Endothelial cell of hepatic sinusoid (primary cell): ENCODE data around the gene HOXB3.

ENCODE experiments used
- in situ Hi-C: cut with HindIII; loops from 2 replicates; pipeline ENCODE4 v1.10.0; 2017; ENCODE audit warnings: low sequenced_read_pairs

HOXB3 gene

DNA sequence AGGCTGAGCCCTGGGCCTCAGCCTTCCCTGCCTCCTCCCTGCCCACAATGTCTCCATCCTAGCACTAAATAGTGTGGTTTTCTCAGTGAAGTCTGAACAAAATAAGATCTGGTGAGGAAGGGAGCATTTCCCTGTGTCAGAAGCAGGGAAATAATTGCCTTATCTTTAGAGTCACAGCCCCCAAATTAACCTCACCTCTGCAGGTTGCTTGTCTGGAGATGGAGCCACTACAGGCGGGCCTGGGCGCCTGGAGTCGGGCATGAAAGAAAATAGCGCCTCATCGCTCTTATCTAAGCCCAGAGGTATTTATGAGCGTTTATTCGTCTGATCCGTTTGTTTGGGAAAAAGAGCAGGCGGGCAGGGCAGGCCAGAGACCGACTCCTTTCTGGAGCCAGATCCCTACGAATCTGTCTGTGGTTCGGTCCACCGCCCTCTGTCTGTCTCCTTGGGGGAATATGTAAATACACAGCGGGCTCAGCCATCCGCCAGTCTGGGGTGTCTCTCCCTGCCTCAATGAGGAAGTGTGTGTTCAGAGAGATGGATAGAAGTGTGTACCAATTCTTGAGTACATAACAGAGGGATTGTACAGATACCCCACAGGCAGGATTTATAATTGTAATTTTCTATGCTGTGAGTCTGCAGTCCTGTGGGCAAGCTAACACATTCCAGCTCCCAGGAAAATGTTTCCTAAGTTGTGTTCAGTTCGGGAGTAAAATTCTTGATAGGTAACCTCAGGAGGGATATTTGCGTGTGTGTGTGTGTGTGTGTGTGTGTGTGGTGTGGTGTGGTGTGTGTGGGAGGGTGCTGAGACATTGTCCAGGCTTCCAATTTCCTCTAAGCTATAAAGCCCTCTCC lies 10.4 kb upstream of the HOXB3 start:
- in situ Hi-C loops, result no loop called here

DNA sequence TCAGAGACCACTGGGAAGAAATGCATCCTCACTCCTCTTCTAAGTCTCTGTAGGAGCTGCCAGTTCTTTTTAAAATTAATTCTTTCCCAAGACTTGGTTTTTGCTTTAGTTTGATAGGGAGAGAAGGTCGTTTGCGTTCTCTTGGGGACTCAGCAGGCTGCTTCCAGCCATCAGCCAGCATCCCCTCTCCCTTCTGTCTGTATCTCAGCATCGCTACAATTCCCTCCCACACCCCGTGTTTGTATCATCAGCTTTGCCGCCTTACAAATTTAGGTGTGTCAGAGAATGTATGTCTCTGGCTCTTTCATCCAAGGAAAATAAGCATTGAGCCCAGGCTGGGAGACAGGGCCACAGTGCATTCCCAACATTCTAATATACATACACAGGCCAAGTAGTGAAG lies 9.3 kb upstream of the HOXB3 start:
- in situ Hi-C loops, result no loop called here

DNA sequence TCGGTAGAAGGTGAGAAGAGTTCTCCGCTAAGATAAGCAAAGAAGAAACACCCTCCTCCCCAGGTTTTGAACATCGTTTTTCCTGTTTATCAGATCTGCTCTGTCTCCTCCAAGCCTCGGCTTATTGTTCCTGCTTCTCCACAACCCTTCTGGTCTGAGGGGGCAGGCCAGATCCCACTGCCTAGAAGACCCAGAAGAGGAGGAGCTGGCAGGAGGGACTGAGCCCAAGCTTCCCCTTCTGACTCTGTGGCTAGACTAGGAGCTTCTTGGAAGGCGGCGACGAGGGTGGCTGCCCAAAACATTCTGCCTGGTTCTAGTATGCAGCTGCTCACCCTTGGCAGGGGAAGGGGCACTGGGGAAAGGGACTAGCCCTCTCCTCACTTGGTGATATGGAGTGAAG lies 8.7 kb upstream of the HOXB3 start:
- in situ Hi-C loops, result no loop called here

DNA sequence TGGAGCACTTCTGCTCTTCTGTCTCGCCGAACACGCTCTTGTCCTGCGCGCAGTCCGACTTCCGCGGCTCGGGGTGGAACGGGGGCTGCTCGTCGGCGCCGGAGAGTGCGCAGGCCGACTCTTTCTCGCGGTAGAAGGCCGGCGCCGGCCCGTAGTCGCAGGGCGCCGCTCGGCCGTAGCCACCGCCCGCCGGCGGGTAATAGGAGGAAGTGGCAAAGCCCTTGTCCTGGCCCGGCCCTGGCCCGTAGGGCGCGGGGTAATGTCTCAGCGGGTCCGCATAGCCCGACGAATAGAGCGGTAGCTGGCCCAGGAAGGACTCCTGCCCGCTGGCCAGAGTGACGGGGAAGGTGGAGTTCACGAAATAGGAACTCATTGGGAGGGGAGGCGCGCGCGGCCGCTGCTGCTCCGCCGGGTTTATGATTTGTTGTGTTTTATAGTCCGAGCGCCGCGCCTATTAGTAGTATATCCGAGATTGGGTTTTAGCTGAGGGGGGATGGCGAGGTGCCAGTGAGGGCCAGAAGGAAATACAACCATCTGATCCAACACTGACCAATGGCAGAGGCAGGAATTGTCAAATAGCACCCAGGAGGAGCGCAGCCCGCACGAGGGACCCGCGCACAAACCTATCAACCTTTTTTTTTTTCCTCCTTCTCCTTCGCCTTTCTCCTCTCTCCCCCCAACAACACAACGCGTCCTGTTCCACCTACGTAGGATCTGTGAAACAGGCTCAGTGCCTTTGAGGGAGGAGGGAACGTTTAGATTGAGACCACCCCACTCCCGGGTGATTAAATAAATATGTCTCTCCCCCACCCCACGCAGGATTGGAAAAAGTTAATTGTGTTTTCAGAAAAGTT lies 8.0 kb upstream of the HOXB3 start:
- in situ Hi-C loops, result no loop called here

DNA sequence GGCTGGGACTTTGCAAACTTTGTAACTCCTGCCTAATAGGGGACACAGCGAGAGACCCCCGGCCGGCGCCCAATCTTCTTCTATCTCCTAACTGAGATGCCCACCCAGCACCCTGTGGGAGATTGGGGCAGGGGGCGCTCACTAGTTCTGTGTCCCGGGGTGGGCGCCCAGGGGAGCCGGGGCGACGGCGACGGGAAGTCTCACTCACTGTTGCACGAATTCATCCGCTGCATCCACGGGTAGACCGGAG lies 7.4 kb upstream of the HOXB3 start:
- in situ Hi-C loops, result no loop called here

DNA sequence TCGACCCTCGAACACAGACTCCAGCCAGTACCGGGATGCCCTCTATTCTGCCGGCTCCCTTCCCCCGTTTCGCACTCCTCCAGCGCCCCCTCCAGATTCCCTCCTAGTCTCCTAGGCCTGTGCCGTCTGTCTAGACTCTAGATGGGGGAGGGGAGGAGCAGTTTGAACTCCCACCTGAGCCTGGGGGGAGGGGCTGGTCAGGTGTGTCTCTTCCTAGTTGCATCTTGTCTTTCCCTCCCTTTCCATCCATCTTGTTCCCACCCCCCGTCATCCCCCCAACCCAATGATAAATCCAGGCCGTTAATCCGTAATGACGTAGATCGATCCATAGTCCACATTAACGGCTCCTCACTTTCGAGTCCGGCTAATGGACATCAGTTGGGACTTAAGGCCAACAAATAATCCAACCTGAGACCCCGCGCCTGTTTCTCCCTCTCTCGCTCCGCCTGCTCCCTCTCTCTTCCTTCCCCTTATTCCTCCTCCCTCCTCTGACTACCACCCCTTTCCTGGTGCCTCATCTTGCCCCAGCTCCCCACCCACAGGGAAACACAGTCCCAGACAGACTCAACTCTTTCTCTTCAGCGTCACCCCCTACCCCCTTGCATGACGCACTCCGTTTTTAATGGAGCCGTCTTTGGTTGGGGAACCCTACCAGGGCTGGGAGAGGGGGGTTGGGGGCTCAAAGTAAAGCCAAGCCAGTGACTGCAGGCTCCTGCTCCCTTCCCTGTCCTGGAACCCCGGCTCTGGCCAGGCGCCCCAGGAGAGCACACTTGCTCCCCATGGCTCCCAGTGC lies 6.9 kb upstream of the HOXB3 start:
- in situ Hi-C loops, result no loop called here

DNA sequence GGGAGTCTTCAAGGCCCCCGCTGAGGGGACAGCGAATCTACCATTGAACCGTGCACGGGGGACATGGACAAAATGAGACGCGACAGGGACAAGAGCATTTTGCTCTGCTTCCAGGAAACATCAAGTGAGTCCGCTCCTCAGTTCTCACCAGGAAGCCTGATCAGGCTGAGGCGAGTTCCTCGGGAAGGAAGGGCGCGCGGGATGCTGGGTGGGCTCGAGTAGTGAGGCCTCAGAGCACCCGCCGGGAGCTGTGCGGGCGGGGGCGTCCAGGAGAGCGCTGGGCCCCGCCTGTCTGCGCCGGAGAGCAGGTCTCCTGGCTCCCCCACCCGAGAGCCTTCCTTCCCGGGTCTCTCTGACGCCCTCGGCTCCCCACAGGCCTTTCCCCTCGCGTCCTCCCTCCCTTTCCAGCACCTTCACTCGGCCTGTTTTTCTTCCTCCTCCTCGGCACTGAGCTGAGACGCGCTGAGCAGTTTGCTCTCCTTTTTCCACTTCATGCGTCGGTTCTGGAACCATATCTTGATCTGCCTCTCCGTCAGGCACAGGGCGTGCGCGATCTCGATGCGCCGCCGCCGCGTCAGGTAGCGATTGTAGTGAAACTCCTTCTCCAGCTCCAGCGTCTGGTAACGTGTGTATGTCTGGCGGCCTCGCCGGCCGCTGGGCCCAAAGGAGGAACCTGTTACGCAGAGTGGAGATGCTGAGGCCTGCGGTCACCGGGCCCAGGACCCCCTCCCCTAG lies 6.1 kb upstream of the HOXB3 start:
- in situ Hi-C loops, result no loop called here

DNA sequence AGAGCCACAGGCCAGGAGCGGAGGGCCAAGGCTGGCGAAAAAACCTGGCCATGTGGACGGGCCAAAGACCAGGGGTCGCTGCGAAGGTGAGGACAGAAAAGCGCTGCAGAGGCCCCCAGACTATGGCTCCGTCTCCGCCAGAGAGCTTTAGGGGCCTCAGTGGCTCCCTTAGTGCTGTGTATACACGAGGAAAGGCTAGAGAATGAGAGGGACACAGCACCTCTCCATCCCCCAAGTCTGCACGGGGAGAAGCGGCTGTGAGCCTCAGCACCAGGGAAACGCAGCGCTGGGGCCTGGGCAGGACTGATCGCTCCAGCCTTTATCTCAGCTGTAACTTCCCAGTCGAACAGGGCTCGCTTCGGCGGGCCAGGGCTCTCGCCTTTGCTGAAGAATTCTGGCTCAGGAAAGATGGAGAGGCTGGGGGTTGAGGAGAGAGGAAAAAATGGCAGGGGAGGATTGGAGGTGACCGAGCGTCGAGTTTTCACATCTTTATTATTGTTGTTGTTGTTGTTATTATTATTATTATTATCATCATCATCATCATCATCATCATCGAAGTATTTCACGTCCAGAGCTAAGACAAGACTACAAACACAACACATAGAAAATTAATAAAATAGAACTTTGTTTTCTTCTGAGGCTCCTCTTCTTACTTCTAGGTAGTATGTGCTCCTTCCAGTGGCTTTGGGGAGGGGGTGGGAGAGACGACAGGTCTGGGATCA lies 5.4 kb upstream of the HOXB3 start:
- in situ Hi-C loops, result no loop called here

DNA sequence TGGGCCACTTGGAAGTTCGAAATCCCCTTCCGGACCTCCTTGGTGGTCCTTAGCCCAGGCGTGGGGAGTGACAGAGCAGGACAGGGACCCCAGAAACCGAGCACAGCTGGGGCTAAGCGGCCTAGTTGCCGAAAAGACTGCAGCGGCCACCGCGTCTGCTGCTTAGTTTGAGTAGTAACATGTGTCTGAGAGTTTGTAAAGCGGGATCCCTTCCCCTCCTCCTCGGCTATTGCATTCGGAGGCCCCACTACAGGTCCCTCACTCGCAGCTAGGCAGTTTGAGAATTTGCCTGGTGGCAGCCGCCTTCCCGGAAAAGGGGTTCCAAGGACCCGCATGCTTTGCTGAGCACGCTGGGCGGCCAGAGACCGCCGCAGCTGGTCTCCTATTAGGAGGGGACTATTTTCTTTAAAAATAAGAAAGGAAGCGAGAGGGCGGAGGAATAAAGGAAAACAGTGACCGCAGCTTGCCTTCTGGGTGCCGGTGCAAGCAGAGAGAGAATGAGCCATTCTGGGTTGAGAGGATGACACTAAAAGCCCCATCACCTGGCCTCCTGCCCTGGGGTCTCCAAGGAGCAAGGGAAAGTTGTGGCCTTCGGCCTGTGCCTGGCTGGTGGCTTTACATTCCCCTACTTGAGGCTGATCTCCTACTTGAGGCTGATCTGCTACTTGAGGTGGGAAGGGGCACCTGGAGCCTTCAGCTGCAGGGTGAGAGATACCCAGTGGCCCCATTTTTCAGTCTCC lies 4.7 kb upstream of the HOXB3 start:
- in situ Hi-C loops, result no loop called here

DNA sequence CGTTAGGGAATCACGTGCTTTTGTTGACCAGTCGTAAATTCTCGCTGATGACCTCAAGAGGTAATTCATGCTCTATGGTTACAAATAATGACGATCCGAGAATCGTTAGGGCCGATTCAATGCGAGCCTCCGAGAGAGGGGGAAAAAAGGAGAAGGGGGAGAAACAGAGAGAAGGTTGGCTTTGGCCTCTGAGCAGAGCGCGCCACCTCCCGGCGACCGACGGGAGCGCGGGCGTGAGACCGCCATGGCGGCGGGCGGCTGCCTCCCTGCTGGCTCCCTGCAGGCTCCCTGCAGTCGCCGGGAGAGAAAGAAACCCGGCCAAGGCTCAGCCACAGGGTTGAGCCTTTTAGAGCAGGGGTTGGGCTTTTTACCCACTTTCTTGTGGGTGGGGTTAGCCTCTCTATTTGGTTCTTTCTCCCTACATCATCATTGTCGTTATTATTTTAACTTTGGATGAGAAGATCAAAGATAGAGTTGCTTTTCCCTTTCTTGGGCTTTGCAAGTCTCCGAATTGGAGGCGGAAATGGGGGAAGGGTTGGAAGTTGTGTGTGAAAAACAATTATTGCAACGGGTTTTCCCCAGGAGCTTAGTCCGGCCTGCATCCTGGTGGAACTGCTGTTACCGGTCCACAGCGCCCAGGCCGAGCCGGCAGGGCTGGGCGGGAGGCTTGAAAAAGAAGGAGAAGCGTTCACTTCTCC lies 3.9 kb upstream of the HOXB3 start:
- in situ Hi-C loops, result no loop called here

DNA sequence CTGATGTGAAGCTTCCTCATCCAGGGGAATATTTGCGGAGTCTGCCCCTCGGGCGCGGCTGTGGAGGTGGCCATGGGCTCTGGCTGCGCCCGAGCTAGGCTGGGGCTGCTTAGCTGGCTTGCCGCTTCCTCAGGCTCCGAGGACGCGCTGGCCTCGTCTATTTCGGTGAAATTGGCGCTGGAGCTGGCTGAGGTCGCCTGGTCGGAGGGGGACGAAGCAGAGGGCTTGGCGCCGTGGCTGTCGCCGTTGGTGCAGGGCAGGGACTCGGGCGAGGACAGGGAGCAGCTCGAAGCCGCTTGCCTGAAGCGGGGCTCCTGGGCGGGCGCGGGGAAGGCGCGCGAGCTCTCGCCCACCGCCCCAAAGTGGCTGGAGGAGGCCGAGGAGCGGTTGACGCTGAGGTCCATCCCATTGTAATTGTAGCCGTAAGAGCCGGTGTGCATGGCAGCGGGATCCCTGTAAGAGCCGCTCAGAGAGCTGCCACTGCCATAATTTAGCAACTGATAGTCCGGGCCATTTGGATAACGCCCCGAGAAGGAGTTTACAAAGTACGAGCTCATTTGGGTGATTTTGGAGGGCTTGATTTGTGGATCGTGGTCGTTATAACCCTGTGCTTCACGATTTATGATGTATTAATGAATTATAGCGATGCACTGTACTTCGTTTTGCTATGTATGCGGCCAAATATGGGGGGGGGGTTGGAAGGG lies 3.2 kb upstream of the HOXB3 start, which contains the start of gene HOXB5:
Gene HOXB5, minus strand, starts transcription at position 654 of the 704 bp plus-strand sequence. Its CDS starts 97 bp downstream, at position 557.
- in situ Hi-C loops, result no loop called here

DNA sequence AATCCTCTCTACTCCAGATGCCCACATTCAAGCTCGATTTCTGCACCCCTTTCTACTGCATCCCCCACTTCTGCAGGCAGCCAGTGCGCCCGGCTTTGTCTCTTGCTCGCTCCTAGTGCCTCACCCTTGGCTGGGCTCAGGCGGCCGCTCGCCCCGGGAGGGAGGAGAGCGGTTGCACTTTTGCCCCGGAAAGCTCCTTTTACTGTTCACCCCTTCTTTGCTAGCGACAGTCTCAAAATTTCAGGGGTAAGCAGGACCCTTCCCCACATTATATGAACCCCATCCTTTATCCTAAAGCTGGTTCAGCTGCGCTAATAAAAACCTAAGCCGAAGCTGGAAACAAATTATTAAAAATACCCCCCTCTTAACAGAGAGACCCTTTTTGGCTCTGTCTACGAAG lies 2.5 kb upstream of the HOXB3 start:
- in situ Hi-C loops, result no loop called here

DNA sequence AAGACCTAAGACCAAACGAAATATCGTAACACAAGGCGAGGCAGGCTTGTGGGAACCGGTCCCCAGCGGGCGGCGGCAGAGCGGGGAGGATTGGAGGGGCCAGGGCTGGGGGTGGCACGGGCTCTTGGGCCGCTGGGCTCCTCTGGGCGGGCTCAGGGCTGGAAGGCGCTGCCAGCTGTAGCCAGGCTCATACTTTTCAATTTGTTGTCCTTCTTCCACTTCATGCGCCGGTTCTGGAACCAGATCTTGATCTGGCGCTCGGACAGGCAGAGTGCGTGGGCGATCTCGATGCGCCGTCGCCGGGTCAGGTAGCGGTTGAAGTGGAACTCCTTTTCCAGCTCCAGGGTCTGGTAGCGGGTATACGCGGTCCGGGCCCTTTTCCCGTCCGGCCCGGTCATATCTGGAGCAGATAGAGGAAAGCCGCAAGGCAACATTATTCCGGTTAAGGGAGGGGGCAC lies 2.0 kb upstream of the HOXB3 start:
- in situ Hi-C loops, result no loop called here

DNA sequence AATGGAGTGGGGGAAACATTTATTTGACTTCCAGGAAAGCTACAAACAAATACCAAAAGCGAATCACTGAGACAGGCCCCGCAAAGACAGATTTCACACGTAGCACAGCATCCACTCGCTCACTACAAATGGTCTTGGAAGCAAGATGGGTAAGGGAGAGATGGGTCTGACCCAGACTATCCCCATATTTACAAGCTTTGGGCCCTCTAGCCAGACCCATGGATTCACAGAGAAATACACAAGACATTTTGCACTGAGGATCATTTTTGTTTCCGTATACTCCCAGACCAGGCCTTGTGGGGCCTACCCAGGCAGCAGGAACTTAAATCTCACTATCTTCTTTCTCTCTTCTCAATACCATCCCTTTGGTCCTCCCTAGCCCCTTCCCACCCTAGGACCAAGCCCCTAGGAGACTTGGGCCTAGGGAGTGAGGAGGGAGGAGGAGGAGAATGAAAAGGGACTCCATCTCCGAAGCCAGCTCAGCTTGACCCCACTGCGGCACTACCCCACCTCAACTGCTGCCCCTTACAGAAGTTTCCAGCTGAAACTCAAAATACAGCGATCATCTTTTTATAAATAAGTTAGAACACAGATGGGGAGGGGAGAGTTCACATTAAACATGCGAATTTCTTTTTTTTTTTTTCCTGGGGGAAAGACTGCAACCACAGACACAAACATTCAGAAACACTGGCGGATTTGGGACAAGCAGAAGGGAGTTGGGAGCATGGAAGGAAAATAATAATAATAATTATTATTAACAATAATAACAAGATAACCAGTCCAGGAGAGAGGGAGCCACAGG lies 1.4 kb upstream of the HOXB3 start:
- in situ Hi-C loops, result no loop called here

DNA sequence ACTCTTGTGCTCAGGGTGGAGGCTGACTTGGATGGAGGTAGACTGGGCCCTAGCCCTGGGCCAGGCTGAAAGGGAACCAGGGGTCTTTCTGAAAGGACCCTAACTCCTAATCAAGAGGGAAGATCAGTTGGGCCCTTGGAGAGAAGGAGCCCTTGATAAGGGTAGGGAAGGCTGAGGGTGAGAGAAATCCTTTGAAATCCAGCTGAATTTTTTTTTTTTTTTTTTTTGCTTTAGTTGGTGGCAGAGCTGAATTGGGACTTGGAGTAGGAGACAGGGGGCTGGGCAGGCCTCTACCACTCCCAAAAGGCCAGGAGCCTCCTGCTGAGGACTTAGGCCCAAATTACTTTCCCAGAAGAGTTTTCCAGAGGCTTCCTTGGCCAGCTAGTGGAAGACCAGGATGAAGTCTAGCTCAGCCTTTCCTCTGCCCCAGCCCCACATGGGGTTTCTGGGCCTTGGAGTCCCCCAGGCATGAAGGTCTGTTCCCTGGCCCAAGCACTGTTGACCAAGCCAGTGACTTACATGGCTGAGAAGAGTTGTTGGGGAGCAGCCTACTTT lies 643 bp upstream of the HOXB3 start:
- in situ Hi-C loops, result no loop called here

DNA sequence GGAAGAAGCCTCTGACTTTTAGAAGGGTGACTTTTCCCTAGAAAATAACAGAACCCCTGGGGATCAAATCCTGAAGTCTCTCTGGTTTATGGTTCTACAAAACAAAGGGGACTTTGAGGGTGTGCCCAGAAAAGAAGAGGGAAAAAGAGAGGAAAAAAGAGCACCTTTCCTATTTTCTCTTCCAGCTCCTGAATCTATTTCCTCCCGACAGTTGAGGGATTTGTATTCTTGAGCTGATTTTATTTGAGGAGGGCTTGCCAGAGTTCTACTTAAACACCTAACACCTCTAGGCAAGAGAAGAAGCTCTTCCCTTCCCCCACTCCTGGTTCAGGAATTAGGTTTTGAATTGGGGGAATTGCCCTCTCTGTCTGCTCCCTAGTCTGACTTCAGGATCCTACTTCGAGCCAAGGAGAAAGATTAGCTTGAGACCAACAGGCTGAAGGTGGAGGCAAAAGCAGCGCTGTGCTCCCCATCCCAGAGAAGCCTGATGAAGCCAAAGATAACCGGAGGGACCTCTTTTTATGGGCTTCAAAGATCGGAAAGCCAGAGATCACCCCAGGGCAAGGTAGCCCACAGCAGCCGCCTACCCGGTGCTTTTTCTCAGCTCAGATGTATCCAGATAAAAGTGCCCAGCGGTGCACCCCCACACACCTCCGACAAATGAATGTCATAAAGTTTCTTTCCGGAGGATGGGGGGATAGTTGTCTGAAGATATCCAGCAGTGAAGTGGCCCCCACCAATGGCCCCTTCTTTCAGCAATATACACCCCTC lies 796 bp downstream of the HOXB3 start:
- in situ Hi-C loops, result no loop called here
